ENCODE results near the gene OSCP1.
A peak's percentile ranks its signal among the peaks of the same experiment; 100 is the strongest.

Gene OSCP1

DNA sequence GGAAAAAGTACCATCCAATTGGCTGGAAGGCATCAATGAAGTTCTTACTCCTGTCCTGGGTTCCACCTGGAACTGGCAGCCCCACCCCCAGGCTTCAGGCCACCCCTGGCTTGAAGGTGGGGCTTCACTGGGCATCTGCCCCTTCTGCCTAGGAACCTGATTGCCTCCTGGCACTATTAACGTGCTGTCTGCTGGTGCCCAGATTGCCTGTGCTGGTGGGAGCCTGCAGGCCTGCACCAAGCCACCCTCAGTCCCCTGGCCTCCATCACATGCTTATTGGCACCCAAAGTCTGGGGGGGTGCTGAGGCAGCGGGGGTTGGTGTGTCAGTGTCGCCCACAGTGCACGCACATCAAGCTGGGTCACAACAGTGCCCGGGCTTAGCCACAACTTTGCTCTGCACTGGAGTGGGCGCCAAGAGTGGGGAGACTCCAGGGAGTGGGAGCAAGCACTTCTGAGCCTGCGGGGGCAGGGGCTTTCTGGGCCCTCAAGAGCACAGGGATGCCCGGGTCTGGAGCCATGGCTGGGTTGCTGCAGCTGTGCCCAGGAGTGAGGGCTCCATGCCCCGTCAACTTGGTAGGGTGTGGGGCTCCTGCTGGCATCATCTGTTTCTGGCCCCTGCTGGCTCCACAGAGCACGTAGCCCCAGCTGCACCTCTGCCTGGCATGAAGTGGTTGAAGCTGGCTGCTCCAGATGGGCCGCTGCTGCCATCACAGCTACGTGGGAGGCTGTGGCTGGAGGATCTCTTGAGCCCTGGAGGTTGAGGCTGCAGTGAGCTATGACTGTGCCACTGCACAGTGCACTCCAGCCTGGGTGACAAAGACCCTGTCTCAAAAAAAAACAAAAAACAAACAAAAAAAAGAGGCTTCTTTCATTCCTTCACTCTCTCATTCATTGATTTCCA is 48.4 kb downstream of the OSCP1 start:
- no peak for DNase-seq (ENCODE audit: low spot score)

DNA sequence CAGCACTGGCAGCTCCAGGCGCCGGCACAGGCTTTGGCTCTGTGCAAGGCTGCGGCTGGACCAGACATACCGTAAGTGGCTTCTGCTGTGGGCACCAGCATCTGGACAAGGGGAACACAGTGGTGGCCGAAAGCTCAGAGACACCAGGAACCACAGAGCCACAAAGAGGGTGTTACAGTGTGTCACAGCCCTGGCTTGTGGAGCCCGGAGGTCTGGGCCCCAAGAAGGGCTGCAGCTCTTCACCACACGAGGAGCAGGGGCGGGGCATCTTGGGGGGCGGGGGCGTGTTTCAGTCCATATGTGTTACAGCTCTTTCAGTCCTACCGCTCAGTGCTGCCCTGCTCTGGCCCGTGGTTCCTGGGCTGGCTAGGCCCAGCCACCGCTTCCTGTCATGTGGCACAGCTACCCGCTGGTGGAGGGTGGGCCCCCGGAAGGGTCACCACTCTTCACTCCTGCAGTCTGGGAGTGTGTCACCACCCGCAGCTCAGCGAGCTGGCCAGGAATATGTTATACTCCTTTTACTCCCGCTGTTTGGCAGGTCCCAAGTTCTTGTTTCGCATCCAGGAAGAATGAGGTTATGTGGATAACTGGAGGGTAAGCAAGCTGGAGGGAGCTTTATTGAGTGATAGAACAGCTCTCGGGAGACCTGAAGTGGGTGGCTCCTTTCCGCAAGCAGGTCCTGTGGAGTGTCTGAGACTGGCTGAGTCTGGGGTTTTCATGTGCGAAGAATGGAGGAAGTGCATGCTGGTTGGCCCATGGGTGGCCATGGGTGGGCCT is 49.2 kb downstream of the OSCP1 start:
- no peak for DNase-seq (ENCODE audit: low spot score)

DNA sequence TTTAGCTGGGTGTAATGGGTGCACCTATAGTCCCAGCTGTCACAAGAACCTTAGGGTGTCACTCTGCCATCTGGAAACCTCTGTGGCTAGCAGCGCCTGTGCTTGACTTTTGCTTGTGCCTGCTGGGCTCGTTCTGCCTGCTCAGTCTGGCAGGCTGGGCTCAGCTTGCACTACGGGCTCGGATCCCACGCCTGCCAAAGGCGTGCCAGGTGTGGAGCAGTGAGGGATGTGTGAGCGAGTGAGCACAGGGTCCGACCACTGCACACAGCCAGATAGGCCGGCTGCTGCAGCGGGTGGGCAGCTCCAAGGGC is 49.8 kb downstream of the OSCP1 start:
- DNase-seq (ENCODE audit: low spot score) = no peak

DNA sequence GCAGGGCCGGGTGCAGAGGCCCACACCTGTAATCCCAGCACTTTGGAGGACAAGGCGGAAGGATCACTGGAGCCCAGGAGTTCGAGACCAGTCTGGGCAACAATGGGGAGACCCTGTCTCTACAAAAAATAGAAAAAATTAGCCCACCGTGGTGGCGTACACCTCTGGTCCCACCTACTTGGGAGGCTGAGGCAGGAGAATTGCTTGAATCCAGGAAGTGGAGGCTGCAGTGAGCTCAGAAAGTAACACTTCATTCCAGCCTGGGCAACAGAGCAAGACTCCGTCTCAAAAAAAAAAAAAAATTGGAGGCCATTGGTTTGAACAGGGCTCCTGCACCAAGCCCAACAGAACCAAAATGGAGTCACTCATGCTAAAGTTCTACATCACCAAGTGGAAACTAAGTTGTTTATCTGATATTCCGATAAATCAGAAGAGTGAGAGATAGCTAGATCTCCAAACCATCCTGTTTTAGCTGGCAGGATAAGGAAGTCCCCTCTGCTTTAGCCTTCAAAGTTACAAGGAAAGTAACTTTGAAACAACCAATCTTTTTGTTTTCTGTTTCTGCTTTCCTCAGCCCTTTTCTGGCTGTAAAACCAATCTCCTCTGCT is 51.8 kb downstream of the OSCP1 start:
- DNase-seq (ENCODE audit: low spot score) = no peak

DNA sequence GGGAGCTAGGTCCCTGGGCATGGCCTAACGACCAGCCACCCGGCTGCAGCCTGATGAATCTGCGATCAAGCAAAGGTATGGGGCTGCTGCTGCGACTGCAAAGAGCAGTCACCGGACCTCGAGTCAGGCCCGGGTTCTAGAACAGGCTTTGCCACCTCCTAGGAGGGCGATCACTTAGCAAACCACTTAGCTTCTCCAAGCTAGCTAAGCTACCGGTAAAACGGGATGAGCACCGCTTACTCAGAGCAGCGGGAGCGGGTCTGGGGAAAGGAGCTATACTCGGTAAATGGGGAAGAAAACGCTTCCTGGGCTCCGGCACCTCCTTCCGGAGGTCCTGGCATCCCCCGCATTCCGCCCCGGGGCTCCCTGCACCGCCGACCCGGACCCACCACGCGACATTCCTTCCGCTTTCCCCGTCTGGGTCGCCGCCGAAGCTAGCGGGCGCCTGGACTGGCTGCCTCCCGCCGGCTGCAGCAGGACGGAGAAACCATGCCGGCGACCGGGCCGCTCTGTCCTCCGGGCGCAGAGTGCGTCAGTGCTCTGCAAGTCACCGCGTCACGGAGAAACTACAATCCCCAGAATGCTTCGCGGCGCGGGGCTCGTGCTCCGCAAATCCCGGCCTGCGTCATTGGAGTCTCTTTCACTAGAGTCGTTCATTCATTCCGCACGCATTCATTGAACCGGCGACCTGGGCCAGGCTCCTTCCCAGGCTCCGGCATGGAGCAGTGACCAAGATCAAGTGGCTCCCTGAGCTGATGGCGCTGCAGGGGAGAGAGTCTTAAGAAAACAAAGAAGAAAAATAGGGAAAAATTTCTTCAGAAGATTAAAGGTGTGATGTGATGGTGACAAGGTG is 52.6 kb downstream of the OSCP1 start, which contains the start of gene LSM10:
Gene LSM10 (minus strand): TSS at position 531 of the 853 bp plus-strand sequence. CDS start 3,779 bp downstream, outside the sequence.
- peak; percentile 94 for DNase-seq (ENCODE audit: low spot score)

DNA sequence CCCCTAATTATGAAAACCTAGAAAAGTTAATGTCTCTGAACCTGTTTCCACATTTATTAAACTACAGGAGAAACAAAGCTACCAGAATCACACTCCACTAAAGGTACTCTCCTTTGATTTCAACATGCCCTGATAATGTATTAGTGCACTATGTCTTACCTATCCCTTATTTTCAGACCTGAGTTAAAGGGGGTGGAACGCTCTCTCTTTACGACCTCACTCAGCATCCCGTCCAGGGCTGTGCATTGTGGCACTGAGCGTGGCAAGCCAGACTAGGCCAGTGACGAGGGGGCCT is 53.2 kb downstream of the OSCP1 start:
- DNase-seq (ENCODE audit: low spot score) = peak; percentile 41

DNA sequence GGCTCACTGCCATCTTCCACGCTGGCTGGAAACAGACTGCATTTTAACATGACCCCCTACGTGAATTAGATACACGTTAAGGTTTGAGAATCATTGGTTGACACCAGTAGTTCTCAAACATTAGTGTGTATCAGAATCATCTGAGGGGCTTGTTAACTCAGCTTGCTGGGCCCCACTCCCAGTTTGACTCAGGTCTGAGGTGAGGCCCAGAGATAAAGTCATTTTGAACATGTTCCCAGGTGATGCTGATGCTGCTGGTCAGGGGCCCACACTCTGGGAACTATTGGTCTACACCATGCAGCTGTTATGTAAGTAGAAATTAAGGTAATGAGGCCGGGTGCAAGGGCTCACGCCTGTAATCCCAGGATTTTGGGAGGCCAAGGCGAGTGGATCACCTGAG is 53.9 kb downstream of the OSCP1 start:
- peak; percentile 39 for DNase-seq (ENCODE audit: low spot score)

DNA sequence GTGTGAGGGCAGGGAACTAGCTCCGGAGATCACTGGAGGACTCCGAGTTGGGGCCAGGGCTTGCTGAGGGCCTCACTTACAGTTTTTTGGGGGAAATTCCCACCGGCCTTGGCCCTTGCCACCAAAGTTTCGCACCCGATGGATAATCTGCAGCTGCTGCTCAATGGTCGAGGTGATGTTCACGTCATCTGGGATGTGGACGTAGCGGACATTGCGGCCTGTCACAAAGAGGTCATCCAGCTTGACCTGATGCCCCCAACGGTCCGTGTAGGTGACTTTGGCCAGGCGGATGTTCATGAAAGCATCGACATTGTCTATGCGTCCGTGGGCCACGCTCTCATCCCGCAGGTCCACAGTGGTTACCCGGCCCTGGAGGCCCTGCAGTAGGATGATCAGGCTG is 56.6 kb downstream of the OSCP1 start:
- no peak for DNase-seq (ENCODE audit: low spot score)

DNA sequence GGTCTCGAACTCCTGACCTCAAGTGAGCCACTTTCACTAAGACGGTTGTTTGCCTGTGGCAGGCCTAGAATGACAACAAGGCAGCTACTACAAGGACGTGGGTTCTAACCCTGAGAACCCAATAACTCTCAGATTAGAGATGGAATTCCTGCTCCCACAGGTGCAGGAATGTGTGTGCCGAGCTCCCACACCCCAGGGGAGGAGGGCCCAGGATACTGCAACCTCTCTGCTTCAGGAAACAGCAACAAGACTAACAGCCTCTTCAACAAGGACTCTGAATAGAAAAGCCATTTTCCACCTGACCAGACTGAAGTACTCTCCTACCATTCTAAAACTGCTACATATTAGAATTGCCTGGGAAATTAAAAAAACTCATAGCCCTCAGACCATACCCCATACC is 57.4 kb downstream of the OSCP1 start:
- no peak for DNase-seq (ENCODE audit: low spot score)

DNA sequence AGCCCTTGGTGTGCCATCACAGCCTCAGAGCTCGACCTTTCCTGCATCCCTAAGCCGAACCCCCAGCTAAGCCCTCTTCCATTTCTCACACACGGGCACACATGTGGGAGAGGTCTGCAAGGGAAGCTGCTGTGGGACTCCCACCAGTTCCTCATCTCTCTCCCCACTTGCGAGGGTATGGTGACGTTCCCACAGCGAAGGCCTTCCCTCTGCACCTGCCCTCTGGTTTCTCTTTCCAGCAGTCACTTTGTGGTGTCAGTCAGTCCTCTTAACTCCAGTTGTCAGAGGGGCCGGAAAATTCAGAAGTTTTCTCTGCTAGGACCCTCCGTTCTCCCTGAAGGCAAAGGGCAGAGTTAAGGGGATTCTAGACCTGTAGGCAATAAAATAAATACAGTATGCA is 59.0 kb downstream of the OSCP1 start:
- DNase-seq (ENCODE audit: low spot score) = no peak

DNA sequence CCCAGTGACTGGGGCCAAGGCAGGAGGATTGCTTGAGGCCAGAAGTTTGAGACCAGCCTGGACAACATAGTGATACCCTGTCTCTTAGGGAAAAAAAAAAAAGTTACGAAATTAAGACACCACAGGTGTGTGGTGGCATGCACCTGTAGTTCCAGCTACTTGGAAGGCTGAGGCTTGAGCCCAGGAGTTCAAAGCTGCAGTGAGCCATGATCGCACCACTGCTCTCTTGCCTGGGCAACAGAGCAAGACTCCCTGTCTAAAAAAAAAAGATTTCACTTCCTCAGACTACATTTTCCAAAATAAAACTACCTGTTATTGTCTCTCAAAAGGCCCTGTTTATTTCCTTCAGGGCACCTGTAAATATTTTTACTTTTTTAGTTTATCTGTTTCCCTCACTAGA is 59.8 kb downstream of the OSCP1 start:
- no peak for DNase-seq (ENCODE audit: low spot score)

DNA sequence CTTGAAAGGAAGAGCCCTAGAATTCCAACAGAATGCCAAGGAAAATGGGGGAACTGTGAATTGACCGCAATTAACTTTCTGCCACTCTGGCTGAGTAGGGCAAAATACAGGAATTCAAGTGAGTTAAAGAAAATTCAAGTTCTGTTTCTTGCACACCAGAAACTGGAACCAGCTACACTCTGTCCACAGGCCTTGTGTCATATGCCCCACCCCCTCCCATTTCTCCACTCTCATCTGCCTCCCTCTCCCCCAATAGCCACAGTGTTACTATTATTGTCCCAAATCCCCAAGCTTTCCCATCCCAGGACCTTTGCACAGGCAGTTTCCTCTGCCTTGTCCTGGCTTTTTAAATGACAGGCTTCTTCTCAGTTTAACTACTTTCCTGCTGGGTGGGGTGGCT is 60.3 kb downstream of the OSCP1 start:
- no peak for DNase-seq (ENCODE audit: low spot score)

DNA sequence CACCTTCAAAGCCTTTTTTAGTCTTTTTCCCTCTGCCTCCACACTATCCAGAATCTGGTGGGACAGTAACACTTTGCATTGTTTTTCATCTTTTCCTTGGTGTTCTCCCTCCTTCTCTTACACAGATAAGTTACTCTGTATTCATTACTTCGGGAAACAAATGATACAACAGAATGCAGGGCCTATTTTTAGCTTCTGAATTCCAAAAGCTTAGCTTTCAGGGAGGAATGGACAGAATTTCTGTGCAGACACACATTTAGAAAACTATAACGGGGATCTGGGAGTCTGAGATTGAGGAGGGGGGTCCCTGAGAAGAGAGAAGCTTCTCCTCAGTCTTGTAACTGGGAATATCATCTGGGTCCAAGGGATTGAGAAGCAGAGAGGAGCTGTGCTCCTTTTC is 61.0 kb downstream of the OSCP1 start:
- DNase-seq (ENCODE audit: low spot score) = no peak

DNA sequence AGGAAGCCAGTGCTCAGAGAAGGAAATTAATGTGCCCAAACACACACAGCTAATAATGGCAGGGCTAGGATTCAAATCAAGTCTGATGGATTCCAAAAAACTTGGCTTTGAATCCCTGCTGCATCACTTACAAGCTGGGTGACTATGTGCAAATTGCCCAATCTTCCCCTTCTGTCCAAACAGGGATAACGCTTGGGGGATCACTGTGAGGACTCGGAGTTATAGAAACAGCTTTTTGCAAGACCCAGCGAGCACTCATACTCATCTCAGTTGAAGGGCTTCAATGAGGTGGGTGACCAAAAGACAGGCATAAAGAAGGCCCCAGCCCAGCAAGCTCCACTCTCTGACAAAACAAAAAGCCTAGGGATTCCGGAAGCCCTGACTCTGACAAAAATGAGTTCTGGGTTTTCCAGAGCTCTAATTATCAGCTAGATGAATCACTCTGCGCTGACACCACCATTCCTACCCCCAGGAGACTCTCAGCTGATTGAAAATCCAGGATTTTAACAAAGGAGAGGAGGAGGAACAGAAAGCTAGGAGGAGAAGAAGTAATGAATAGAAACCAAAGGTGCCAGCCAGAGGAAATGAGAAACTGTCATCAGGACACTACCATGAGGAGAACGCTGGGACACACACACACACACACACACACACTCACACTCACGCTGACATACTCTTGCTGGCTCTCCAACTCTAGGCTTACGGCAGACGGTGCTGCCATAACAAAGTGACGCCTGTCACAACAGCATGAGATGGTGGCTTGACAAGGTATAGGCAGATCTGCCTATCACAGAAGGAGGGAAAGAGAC is 62.9 kb downstream of the OSCP1 start:
- DNase-seq (ENCODE audit: low spot score) = no peak

DNA sequence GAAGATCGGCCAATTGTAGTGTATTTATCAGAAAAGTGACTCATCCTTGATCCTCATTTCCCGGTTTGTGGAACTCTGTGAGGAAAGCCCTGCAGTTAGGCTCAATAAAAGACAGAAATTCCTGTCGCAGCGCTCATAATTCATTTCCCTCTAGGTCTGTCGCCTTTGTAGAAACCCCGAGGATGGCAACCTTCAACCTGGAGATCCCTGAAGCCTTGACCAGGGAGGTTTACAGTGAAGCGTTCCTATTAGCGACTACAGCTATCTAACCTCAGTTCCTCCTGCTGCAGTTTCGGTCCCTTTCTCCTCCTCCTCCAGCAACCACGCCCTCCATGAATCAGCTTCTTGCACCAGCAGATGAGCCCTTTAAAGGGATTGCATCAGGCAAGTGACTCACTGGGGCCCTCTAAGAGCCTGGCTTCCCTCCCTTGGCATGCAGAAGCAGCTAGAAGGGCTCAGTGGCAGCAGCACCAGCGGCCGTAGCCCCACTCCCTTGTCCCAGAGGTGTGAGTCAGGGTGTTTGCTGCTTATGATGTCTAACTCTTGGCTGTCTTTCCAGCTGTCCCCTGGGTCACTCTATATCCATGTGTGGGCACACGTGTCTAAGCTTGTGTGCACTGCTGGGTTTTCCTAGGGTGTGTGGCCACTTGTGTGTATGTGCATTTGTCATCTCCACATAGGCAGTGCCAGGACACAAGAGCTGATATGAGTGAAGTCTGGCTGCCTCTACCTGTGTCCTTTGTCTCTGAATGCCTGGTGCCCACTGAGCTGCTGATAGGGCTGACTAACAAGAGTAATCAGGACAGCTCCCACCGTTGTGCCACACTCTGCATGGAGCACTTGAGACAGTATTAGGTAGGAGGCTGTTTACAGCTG is 63.7 kb downstream of the OSCP1 start:
- peak; percentile 98 for DNase-seq (ENCODE audit: low spot score)

DNA sequence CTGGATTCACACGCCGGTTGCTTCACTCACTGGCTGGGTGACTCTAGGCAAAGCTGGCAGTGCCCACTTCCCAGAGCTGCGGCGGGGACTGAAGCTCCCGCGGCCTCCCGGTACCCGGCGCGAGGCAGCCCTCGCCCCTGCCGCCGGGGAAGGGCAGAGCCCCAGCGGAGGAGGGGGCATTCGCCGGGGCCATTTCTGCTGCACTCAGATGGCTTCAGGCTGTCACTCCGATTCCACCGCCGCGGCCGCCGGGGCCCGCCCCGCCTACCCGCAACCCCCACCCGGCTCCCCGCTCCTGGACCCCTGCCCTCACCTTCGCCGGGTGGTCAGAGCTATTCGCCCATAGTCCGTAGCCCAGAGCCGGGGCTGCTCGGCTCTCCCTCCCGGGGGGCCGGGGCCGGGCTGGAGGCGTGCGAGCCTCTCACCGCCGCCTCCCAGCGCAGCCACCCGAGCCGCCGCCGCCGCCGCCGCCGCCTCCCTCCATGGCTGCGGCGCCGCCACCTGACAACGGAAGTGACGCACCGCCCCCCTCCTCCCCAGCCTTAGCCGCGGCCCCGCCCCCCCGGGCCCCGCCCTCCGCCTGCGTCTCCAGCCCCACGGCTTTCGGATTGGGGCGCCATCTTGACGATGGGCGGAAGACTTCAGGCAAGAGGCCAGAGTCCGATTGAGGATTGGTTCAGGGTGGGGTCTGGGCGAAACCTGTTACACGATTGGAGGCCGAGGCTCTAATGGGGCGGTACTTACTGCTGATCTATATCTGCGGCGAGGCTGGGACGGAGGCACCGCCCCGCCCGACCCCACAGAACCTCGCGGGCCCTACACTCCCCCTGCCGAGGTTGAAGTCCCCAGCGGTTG is 64.6 kb downstream of the OSCP1 start, which contains the start of gene STK40:
Gene STK40 (minus strand): TSS at position 515 of the 855 bp plus-strand sequence. CDS start 24,592 bp downstream, outside the sequence.
- DNase-seq (ENCODE audit: low spot score) = peak; percentile 99

DNA sequence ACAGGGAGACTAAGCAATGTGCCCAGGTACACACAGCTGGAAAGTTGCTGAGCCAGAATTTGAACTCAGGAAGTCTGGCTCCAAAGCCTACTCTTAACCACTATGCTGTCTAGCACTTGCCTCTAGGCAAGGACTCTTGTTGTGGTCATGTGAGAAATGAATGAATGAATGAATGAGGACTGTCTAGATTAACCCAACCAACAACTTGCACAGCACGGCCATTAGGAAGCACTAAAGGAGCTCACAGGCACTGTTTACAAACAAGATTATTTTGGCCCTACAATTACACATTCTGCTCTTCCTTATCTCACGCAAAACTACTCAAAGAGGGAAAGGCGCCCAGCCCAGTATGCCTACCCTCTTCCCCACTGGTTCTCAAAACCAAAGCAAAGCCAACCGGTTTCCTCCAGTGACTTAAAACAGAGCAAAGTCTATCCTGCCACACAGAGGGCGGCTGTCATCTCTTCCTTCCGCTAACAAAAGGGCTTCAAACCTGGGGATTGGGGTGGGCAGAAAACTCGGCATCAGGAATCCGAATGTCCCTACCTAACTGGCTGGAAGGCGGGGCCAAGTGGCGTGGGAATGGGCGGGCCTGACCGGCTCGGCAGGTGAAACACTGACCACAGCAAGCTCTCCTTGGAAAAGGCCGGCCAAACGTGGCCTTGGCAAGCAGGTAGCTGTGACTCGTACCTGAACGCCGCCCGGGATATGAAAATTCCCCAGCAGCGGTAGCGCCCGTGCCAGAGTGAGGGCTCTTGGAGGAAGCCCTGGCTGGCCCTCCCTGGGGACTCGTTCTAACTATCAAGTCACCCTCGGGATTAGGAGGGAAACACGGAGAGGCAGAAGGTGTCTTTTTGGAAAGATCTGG is 65.5 kb downstream of the OSCP1 start:
- DNase-seq (ENCODE audit: low spot score) = peak; percentile 67

DNA sequence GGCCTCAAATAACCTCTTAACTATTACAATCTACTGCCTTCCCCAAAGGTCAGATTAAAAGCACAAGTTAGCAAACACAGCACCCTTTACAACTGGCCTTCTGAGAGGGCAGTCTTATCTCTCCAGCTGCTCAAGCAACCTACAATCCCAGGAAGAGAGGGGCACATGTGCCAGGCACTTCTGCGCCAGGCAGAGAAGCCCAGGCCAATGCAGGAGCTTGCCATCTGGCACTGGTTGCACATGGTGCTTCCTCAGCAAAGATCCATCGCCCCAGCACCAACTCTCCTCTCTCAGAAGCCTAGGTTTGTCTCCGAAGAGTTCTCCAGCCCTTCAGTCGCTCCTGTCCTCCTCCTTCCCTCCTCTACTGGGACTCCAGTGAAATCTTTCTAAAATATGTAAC is 67.0 kb downstream of the OSCP1 start:
- no peak for DNase-seq (ENCODE audit: low spot score)

Data from activated CD4-positive, alpha-beta T cell treated with anti-CD3 and anti-CD28 coated beads, Interleukin-2, Interleukin-4, amounts not matched to agents 100 ng/mL and 50 ng/mL, durations not matched to agents 16 hours and 8 hours (primary cell).